HPDE6-E6E7 (cell line): ENCODE results near the gene PDLIM7.

Experiments
- DNase-seq: peaks from one replicate; pipeline ENCODE4 v3.0.0; 2011; ENCODE audit warnings: missing footprints; ENCODE audit errors: extremely low spot score

The PDLIM7 gene

GRCh38 chr5:177507596-177508220 lies 10.3 kb upstream of the PDLIM7 start:
- no peak for DNase-seq

DNA sequence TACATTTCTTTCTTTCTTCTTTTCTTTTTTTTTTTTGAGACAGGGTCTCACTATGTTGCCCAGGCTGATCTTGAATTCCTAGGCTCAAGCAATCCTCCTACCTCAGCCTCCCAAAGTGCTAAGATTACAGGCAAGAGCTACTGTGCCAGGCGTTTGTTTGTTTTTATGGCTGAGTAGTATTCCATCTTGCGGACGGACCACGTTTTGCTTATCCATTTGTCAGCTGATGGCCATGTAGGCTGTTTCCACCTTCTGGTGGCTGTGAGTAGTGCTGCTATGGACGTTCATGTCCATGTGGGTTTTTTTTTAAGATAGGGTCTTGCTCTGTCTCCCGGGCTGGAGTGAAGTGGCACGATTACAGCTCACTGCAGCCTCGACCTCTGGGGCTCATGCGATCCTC lies 9.8 kb upstream of the PDLIM7 start:
- no peak for DNase-seq

GRCh38 chr5:177505075-177505474 lies 7.7 kb upstream of the PDLIM7 start:
- DNase-seq: no peak

- DNase-seq: no peak
These were observed 7.0 kb upstream of the PDLIM7 start for GRCh38 chr5:177504086-177505056.

DNA sequence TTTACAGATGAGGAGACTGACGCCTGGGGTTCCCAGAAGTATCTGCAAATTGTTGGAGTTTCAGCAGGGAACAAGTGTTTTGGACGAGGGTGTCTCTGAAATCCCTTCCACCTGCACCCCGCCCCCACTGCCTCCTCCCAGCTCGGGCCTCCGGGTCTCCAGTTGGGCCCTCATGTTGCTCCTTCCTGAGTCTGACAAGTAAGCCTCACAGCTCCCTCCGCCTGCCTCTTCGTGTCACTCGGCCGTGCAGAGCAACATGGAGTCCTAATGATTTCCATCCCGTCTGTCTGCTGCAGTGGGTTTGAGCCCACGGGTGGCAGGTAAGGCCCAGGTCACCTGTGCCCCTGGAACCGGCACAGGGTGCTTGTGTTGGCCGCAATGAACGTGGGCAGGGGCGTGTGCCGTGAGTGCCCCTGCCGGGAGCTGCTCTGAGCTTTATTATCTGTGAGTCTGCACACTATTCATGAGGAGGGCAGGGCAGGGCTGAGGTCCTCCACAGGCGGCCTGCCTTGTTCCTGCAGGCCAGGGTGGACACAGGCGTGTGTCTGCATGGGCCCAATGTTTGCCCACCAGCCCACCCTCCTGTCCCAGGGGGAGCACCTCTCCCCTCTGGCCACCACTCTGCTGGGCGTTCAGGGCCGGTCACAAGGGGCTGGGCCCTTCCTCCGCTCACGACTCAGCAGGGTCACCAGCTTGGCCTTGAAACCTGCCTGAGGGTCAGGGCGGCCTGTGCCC lies 6.1 kb upstream of the PDLIM7 start:
- no peak for DNase-seq

DNA sequence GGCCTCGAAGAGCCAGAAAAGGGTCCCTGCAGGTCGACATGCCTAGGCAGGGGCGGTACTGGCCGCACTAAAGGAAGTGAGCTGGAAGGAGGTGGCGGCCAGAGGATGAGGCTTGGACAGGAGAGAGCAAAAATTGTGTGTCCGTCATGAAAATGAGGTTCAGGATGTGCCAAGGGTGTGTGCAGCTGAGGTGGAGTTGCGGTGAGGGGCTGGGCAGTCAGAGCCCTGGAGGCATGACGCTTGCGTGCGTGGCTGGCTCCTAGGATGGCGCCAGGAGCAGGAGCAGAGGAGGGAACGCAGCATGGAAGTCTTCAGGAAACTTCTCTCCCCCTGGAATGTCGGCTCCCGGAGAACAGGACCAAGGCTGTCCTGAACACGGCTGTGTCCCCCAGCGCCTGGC lies 5.5 kb upstream of the PDLIM7 start:
- no peak for DNase-seq

DNA sequence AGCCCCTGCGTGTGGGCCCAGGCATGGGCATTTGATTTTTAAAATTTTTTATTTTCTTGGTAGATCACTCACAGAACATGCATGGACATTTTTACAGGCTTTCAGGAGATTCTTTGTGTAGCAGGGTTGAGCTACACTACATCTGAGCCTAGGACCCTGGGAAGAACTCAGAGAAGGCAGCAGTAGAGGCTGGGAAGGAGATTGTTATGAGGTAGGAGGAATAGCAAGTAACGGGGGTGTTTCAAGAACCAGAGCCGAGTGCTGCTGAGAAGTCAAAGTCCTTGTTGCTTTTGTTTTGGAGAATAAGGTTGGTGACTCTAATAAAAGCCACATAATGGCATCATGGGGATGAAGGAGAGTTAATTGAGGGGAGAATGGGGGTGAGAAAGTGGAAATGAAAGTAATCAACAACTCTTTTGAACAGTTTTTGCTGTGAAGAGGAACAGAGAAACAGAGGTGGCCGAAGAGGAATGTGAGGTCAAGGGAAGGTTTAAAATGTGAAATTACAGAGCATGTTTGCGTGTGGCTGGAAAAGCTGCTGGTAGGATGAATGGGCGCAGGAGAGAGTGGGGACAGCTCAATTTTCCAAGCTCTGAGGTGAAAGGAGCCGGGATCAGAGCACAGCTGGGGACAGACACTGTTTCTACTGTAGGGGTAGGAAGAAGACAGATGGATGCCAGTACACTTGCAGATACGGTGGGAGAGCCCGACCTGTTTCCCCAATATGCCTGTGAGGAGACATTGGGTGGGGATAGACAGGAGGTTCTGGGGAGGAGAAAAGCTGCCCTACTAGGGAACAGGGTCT lies 4.7 kb upstream of the PDLIM7 start:
- no peak for DNase-seq

- no peak for DNase-seq
These were observed 3.5 kb upstream of the PDLIM7 start for GRCh38 chr5:177500685-177501522.

DNA sequence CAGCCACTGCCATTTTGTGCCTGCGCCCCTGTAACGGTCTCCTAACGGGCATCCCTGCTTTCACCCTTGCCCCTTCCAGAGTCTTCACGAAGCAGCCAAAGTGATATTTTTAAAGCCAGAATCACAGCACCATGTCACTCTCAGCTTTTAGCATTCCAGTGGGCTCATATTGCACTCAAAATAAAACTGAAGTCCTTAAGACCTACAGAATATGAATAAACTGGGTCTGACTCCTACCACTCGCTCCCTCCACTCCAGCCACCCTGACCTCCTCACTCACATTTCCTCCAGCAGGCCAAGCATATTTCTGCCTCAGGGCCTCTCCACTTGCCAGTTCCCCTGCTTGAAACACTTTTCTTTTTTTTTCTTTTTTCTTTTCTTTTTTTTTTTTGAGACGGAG lies 2.4 kb upstream of the PDLIM7 start:
- DNase-seq: no peak

GRCh38 chr5:177498013-177498787 lies 796 bp upstream of the PDLIM7 start:
- DNase-seq: no peak

DNA sequence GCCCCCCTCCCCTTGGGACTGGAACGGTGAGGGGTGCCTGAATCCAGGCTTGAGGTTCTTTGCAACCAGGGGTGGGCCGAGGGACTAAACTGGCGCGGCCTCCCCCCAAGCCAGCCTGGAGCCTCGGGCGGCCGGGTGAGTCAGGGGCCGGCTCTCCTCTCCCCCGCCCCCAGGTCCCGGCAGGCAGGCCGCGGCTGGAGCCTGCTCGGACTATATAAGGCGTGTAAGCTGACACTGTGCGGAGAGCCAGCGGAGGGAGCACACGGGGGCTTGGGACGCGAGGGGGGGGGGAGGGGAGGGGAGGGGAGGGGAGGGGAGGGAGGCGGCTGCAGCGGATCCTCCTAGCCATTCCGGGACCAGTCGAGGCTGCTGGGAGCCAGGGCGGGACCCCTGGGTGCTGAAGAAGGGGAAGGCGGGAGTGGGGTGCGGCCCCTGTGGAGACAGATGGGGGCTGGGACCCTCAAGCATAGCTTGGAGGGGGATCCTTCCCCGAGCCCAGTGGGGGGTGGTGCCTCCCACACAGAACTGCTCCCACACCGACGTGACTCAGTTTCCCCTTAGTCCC lies 595 bp downstream of the PDLIM7 start:
- peak; percentile 81 for DNase-seq

GRCh38 chr5:177496070-177496726 lies 1.2 kb downstream of the PDLIM7 start:
- no peak for DNase-seq

- no peak for DNase-seq
These were observed 2.0 kb downstream of the PDLIM7 start for GRCh38 chr5:177495243-177496060.

GRCh38 chr5:177494346-177495195 lies 2.8 kb downstream of the PDLIM7 start:
- DNase-seq: peak; percentile 80

DNA sequence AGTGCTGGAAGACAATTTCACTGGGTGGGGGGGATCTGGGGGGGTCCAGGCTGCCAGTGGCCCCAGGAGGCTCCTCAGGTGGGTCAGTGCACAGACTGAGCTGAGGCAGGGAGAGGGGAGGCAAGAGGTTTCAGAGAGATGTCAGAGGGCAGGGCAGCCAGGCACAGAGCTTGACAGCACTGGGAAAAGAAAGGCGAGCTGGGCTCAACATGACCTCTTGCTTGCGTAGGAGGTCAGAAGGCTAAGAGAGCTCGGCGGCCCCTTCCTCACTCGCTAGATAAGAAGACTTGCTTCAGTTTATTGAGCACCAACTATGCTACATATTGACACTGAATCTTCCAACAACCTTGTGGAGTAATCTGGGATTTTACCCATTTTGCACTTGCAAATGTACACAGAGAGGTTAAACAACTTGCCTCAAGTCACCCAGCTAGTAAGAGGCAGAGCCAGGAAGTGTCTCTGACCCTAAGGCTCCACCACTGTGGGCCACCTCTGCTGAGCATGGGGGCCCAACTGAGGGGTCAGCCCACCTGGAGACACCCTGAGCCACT lies 3.5 kb downstream of the PDLIM7 start:
- no peak for DNase-seq

DNA sequence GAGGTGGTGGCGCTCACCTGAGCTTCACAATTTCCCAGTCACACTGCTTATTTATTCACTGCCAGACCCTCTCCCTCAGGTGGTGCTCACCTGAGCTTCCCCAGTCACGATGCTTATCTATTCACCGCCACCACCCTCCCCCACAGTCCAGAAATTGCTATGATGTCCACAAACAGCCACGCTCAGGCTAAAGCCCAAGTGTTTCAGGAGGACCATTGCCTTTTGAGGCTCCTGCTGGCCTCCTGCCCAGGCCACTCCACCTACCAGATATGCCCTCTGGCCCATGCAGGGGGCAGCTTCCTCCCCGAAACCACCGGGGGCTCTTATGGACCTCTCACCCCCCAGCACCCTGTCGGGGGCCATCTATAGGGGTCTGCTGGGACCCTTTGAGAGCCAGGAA lies 4.6 kb downstream of the PDLIM7 start:
- DNase-seq: no peak
